Body of pancreas (tissue), 4 donors: Measurements from ENCODE around the gene MGP.

ENCODE experiments used
- POLR2A ChIP-seq, 3 donors: fragments of 450-650 bp; IDR thresholded peaks; one replicate each; pipeline ENCODE4 v1.6.1; 2016; ENCODE audit warnings: antibody characterized with exemption in 3 of 3, mild to moderate bottlenecking in 2 of 3
- TF ChIP-seq, protein P1 (sequence below), 7 experiments: fragments of 450-650 bp in 4 of 7; fragments of 200-600 bp in 3 of 7; sonication (generic) in 3 of 7; IDR thresholded peaks; one replicate each; pipeline ENCODE4 v1.5.1; 2016 to 2019; ENCODE audit warnings: antibody characterized with exemption in 7 of 7

GRCh38 chr12:14892726-14893505, 7.3 kb upstream of the MGP start:
- no peak for TF ChIP-seq POLR2A (IDR thresholded peaks at IDR 0.05)
- TF ChIP-seq, protein P1, sequence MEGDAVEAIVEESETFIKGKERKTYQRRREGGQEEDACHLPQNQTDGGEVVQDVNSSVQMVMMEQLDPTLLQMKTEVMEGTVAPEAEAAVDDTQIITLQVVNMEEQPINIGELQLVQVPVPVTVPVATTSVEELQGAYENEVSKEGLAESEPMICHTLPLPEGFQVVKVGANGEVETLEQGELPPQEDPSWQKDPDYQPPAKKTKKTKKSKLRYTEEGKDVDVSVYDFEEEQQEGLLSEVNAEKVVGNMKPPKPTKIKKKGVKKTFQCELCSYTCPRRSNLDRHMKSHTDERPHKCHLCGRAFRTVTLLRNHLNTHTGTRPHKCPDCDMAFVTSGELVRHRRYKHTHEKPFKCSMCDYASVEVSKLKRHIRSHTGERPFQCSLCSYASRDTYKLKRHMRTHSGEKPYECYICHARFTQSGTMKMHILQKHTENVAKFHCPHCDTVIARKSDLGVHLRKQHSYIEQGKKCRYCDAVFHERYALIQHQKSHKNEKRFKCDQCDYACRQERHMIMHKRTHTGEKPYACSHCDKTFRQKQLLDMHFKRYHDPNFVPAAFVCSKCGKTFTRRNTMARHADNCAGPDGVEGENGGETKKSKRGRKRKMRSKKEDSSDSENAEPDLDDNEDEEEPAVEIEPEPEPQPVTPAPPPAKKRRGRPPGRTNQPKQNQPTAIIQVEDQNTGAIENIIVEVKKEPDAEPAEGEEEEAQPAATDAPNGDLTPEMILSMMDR (IDR thresholded peaks at IDR 0.05): no peak
